ENCODE data around the gene LAS1L.

DNA sequence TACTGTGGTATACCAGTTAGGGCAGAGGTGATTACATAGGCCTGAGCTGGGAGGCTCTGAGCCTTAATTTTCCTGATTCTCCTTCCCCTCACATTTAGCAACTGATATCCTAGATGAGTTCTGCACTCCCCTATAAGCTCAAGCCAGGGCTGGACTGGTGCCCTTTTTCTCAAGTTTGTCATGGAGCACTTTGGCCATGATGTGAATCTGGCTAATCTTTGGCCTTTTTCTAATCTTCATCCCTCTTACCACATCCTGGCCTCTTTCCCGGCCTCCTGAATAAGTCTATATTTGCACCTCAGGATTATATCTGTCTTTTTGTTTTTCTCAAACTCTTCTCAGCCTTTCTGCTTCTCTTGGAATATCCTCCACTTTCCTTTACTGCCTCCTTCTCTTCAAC is 10.9 kb upstream of the LAS1L start:
- TF ChIP-seq, protein P1, sequence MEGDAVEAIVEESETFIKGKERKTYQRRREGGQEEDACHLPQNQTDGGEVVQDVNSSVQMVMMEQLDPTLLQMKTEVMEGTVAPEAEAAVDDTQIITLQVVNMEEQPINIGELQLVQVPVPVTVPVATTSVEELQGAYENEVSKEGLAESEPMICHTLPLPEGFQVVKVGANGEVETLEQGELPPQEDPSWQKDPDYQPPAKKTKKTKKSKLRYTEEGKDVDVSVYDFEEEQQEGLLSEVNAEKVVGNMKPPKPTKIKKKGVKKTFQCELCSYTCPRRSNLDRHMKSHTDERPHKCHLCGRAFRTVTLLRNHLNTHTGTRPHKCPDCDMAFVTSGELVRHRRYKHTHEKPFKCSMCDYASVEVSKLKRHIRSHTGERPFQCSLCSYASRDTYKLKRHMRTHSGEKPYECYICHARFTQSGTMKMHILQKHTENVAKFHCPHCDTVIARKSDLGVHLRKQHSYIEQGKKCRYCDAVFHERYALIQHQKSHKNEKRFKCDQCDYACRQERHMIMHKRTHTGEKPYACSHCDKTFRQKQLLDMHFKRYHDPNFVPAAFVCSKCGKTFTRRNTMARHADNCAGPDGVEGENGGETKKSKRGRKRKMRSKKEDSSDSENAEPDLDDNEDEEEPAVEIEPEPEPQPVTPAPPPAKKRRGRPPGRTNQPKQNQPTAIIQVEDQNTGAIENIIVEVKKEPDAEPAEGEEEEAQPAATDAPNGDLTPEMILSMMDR (IDR thresholded peaks at IDR 0.05) = no peak
- TF ChIP-seq POLR2A (IDR thresholded peaks at IDR 0.05) = no peak

Data from vagina (tissue), 2 donors.